Activated T-helper 2 cell treated with anti-CD3 and anti-CD28 coated beads, Interferon-gamma antibody, Interleukin-2, Interleukin-4, amounts not matched to agents 10 μg/mL and 5 μg/mL and 100 μg/mL, durations not matched to agents 14 hours and 24 hours and 36 hours (primary cell): Measurements from ENCODE around the gene PLEKHJ1. TPM values are rescaled to one million over a fixed set of nuclear protein-coding genes. Genes with fewer than 3 reads are reported as not detected.
"Not testable (repeated sequence)": the region's sequence is repeated elsewhere in the genome, so short reads cannot be mapped to it uniquely, and the experiment has no call there.

ENCODE experiments used
- DNase-seq: peaks from one replicate; pipeline ENCODE4 v3.0.0; 2021; ENCODE audit warnings: low spot score
- H3K27ac Mint-ChIP-seq: one replicate; pipeline ENCODE4 v1.8.0; 2021; ENCODE audit warnings: mixed read lengths
- H3K27me3 Mint-ChIP-seq: one replicate; pipeline ENCODE4 v1.8.0; 2021; ENCODE audit warnings: low read depth, mixed read lengths
- H3K36me3 Mint-ChIP-seq: one replicate; pipeline ENCODE4 v1.8.0; 2021; ENCODE audit warnings: low read depth, mixed read lengths
- H3K4me1 Mint-ChIP-seq: one replicate; pipeline ENCODE4 v1.8.0; 2021; ENCODE audit warnings: low read depth, mixed read lengths
- H3K4me3 Mint-ChIP-seq: one replicate; pipeline ENCODE4 v1.8.0; 2021; ENCODE audit warnings: low read depth, mild to moderate bottlenecking, moderate library complexity, mixed read lengths
- H3K9me3 Mint-ChIP-seq: one replicate; pipeline ENCODE4 v1.8.0; 2021; ENCODE audit warnings: mixed read lengths
- intact Hi-C: fragments of 100-400 bp; cut with micrococcal nuclease; formaldehyde crosslinking; loops from one replicate; pipeline ENCODE4 v1.15.1; 2023
- total RNA-seq: library from RNA; stranded (reverse); gene quantifications from 2 replicates; pipeline ENCODE4 v1.2.3, GENCODE V29; 2022

Gene PLEKHJ1
- 75.7 and 77.2 TPM in 2 replicates for total RNA-seq

GRCh38 chr19:2236314-2237050, at the start of gene PLEKHJ1, which contains the start of gene SF3A2:
Gene PLEKHJ1, minus strand, starts transcription at chr19:2236329. Its CDS starts 81 bp downstream, at chr19:2236248.
Gene SF3A2, plus strand, starts transcription at chr19:2236824. Its CDS starts 6,595 bp downstream, at chr19:2243419.
- peak within 1 kb of the TSS; percentile 99 for H3K27ac Mint-ChIP-seq
- no peaks in the 10 kb centered on the region for H3K27me3 Mint-ChIP-seq
- peaks cover 60% of the 10 kb centered on the region for H3K36me3 Mint-ChIP-seq
- no peaks in the 10 kb centered on the region for H3K9me3 Mint-ChIP-seq
- H3K4me3 Mint-ChIP-seq: peak within 1 kb of the TSS; percentile 99
- H3K4me1 Mint-ChIP-seq: peaks cover 43% of the 10 kb centered on the region
- DNase-seq: peak; percentile 97
- intact Hi-C loops: loop anchor here (1.0 to 5.0 kb wide), 6 partner anchors 33 to 156 kb away; partner anchors contain the start of genes LSM7 and SPPL2B

GRCh38 chr19:2283835-2284507, 47.8 kb upstream of the PLEKHJ1 start:
- DNase-seq: no peak
- H3K9me3 Mint-ChIP-seq: no peaks in the 10 kb centered on the region
- H3K27me3 Mint-ChIP-seq: peaks cover 5% of the 10 kb centered on the region
- peaks cover under 1% of the 10 kb centered on the region for H3K36me3 Mint-ChIP-seq
- H3K27ac Mint-ChIP-seq: no peak overlapping the region
- intact Hi-C loops: no loop called here
- H3K4me1 Mint-ChIP-seq: peaks cover 12% of the 10 kb centered on the region
- no peak overlapping the region for H3K4me3 Mint-ChIP-seq

GRCh38 chr19:2282862-2283237, 46.7 kb upstream of the PLEKHJ1 start:
- no peak for DNase-seq
- Mint-ChIP-seq H3K4me1 (peaks cover 4% of the 10 kb centered on the region), H3K36me3 (no peaks in the 10 kb centered on the region), H3K27ac (no peak overlapping the region), H3K4me3 (peak overlapping the region; percentile 7), H3K27me3 (peaks cover 5% of the 10 kb centered on the region), H3K9me3 (no peaks in the 10 kb centered on the region)
- intact Hi-C loops: no loop called here

GRCh38 chr19:2282062-2282861, 46.1 kb upstream of the PLEKHJ1 start, which contains the start of gene PEAK3:
Gene PEAK3, minus strand, starts transcription at chr19:2282175. Its CDS starts 1,244 bp downstream, at chr19:2280931.
- H3K9me3 Mint-ChIP-seq: no peaks in the 10 kb centered on the region
- DNase-seq: no peak
- peaks cover 1% of the 10 kb centered on the region for H3K36me3 Mint-ChIP-seq
- H3K27me3 Mint-ChIP-seq: peaks cover 5% of the 10 kb centered on the region
- H3K4me1 Mint-ChIP-seq: peaks cover 4% of the 10 kb centered on the region
- peak within 1 kb of the TSS; percentile 28 for H3K27ac Mint-ChIP-seq
- H3K4me3 Mint-ChIP-seq: peak within 1 kb of the TSS; percentile 51
- intact Hi-C loops: no loop called here

GRCh38 chr19:2281265-2282061, 45.3 kb upstream of the PLEKHJ1 start:
- H3K27me3 Mint-ChIP-seq, intact Hi-C loops, H3K4me1 Mint-ChIP-seq, H3K36me3 Mint-ChIP-seq, H3K27ac Mint-ChIP-seq, H3K9me3 Mint-ChIP-seq, DNase-seq, H3K4me3 Mint-ChIP-seq: not testable (repeated sequence)

GRCh38 chr19:2280633-2281264, 44.6 kb upstream of the PLEKHJ1 start:
- Mint-ChIP-seq H3K4me1 (peaks cover 4% of the 10 kb centered on the region), H3K27me3 (peaks cover 5% of the 10 kb centered on the region), H3K36me3 (peaks cover 4% of the 10 kb centered on the region), H3K27ac (no peak overlapping the region), H3K4me3 (no peak overlapping the region), H3K9me3 (no peaks in the 10 kb centered on the region)
- no peak for DNase-seq
- intact Hi-C loops: no loop called here

- no peak overlapping the region for H3K27ac Mint-ChIP-seq
- H3K9me3 Mint-ChIP-seq: no peaks in the 10 kb centered on the region
- intact Hi-C loops: loop anchor here (10.0 kb wide), 1 partner anchor 346 kb away; no protein-coding TSS in a partner anchor
Measured at GRCh38 chr19:2278459-2279158, 42.5 kb upstream of the PLEKHJ1 start.

GRCh38 chr19:2277138-2277537, 41.0 kb upstream of the PLEKHJ1 start:
- no peak overlapping the region for H3K4me3 Mint-ChIP-seq
- peaks cover 31% of the 10 kb centered on the region for H3K36me3 Mint-ChIP-seq
- no peaks in the 10 kb centered on the region for H3K27me3 Mint-ChIP-seq
- H3K27ac Mint-ChIP-seq: no peak overlapping the region
- peaks cover 21% of the 10 kb centered on the region for H3K4me1 Mint-ChIP-seq
- no peaks in the 10 kb centered on the region for H3K9me3 Mint-ChIP-seq
- intact Hi-C loops: loop anchor here (10.0 kb wide), 1 partner anchor 348 kb away; no protein-coding TSS in a partner anchor
- no peak for DNase-seq

More at GRCh38 chr19:2278459-2279158, 42.5 kb upstream of the PLEKHJ1 start:
- Mint-ChIP-seq H3K27me3 (peaks cover 5% of the 10 kb centered on the region), H3K36me3 (peaks cover 17% of the 10 kb centered on the region), H3K4me1 (peaks cover 16% of the 10 kb centered on the region), H3K4me3 (no peak overlapping the region)
- no peak for DNase-seq

GRCh38 chr19:2276429-2276986, 40.4 kb upstream of the PLEKHJ1 start:
- peaks cover 22% of the 10 kb centered on the region for H3K4me1 Mint-ChIP-seq
- H3K27me3 Mint-ChIP-seq: no peaks in the 10 kb centered on the region
- H3K36me3 Mint-ChIP-seq: peaks cover 36% of the 10 kb centered on the region
- H3K4me3 Mint-ChIP-seq: no peak overlapping the region
- no peak overlapping the region for H3K27ac Mint-ChIP-seq
- DNase-seq: no peak
- intact Hi-C loops: loop anchor here (10.0 kb wide), 1 partner anchor 348 kb away; no protein-coding TSS in a partner anchor
- no peaks in the 10 kb centered on the region for H3K9me3 Mint-ChIP-seq

GRCh38 chr19:2275588-2276428, 39.7 kb upstream of the PLEKHJ1 start:
- no peak for DNase-seq
- Mint-ChIP-seq H3K4me1 (peaks cover 25% of the 10 kb centered on the region), H3K27ac (no peak overlapping the region), H3K27me3 (no peaks in the 10 kb centered on the region), H3K9me3 (no peaks in the 10 kb centered on the region), H3K4me3 (no peak overlapping the region), H3K36me3 (peaks cover 41% of the 10 kb centered on the region)
- intact Hi-C loops: loop anchor here (2.0 to 10.0 kb wide), 2 partner anchors 115 to 349 kb away; no protein-coding TSS in a partner anchor
